ENCODE data around the gene ZNF341.
"Not testable (repeated sequence)": the region's sequence is repeated elsewhere in the genome, so short reads cannot be mapped to it uniquely, and the experiment has no call there.

The ZNF341 gene

DNA sequence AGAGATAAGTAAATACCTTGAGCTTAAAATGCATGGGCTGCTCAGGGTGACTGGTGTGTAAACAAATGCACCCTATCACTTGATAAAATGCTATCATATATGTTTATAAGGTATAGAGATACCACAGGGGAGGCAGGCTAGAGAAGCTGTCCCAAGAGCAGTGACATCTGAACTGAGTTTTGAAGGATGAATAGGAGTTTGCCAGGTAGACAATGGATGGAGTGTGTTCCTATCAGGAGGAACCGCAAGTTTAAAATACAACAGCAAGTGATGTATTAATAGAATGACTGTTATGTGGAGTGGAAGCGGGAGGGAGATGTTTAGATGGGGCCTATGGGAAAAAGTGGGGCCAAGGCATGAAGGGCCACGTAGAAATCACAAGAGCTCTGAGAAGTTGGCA lies 40.6 kb downstream of the ZNF341 start:
- no peak for DNase-seq

DNA sequence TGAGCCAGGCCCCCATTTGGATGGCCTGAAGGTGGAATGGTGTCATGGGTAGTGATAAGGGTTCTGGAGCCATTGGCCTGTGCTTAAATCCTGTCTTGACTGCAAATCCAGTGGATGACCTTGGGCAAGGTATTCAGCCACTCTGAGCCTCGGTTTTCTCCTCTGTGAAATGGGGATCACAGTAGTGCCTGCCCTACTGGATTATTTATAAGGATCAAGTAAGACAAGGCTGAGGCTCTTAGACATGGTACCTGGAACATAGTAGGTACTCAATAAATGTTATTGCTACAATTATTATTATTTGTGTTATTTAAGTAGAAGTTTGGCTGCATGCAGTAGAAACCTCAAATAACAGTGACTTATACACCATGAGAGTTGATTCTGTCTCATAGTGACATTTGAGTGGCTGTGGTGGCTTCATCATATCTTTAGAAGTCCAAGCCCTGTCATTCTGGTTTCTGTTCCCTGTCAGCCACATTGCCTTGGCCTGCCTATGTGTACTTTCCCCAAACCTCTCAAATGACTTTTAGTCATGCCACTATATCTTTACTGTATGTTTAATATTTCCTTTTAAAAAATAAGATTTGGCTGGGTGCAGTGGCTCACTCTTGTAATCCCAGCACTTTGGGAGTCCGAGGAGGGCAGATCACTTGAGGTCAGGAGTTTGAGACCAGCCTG lies 41.8 kb downstream of the ZNF341 start:
- DNase-seq, result peak; percentile 26

DNA sequence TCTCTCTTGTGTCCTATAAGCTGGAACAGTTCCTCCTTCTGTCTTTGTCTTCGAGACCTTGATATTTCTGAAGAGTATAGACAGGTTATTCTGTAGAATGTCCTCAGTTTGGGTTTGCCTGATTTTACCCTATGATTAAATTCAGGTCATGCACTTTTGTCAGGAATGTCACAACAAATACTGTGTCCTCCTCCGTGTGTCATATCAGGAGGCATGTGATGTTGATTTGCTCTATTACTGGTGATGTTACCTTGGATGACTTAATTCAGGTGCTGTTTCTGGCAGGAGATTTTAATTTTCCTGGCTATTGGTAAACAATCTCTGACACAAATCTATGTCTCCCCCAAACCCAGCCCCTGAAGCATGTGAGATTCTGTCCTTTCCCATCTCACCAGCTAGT lies 46.0 kb downstream of the ZNF341 start:
- DNase-seq, result no peak

DNA sequence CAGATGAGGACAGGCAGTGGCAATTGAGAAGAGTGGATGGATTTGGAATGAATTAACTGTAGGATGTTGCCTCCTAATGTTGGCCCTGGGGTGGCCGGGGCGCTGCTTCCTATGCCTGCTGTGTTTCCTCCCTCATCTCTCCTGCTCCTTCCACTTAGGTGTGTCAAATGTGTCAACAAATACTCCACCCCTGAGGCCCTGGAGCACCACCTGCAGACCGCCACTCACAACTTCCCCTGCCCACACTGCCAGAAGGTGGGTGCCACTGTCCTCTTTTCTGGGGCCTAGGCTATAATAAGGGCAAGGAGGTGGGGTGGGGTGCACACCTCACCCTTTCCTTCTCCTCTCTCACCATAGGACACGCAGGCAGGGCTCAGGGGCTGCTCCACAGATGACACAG lies 49.3 kb downstream of the ZNF341 start:
- no peak for DNase-seq

DNA sequence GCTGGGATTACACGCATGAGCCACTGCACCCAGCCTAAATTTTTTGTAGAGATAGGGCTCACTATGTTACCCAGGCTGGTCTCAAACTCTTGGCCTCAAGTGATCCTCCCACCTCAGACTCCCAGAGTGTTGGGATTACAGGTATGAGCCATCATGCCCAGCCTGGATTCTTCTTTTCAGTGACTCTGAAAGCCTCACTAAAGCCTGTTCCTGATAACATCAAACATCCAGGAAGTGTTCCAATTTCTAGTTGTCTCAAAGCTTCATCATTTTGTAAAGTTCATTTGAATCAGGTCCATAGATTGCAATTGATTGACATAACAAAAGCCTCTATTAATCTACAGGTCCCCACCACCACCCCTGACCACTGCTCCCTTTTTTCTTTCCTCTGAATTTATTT lies 50.1 kb downstream of the ZNF341 start:
- no peak for DNase-seq

DNA sequence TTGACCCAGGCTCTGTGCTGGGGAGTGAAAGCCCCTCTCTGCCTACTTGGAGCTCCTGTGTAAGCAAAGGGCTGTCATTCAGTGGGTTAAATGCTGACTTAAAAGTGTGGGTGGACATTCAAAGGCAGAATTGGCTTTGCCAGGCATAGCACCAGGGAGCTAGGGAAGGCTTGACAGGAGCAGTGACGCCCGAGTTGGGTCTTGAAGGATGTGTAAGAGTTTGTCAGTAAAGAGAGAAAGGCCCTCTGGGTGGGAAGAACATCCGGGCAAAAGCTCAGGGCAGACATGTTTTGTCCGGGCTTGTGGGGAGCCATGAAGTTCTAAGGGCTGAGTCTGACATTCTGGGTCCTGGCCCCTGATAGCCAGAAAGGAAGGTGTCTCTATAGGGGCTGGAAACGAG lies 51.5 kb downstream of the ZNF341 start:
- no peak for DNase-seq

DNA sequence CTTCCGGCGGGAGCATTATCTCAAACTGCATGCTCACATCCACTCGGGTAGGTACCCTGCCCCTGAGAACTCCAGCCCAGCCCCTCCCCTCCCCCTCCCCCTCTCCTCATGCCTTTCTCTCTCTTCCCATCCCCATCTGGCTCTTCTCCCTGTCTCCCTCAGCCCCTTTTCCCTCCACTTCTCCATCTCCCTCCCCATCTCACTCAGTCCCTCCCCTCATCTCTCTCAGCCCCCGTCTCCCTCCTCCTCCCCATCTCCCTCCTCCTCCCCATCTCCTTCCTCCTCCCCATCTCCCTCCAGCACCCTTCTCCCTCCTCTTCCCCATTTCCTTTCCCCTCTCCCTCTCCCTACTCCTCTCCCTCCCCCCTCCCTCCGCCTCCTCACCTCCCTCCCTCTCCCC lies 52.0 kb downstream of the ZNF341 start:
- no peak for DNase-seq

DNA sequence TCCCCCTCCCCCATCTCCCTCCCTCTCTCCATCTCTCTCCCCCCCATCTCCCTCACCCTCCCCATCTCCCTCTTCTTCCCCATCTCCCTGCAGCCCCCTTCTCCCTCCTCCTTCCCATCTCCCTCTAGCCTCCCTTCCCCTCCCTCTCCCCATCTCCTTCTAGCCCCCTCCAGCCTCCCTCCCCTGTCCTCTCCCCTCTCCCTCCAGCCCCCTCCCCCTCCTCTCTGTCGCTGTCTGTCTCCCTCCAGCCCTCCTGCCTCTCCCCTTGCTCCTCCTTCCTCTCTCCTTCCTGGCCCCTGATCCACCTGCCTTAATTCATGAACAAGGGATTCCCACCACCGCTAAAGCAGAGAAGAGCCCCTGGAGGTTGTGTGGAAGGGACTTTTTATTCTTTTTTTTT lies 52.4 kb downstream of the ZNF341 start:
- DNase-seq, result no peak

DNA sequence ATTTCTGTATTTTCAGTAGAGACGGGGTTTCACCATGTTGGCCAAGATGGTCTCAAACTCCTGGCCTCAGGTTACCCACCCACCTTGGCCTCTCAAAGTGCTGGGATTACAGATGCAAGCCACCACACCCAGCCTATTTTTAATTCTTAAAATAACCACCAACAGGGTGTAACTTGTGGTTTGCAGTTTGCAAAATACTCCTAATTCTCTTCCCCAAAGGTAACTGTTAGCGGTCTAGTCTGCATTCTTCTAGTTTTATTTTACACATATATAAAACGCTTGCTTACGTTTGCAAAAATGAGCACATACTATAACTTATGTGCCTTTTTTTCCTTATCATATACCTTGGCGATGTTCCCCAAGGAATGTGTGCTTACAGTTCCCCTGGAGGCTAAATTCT lies 53.7 kb downstream of the ZNF341 start:
- no peak for DNase-seq

DNA sequence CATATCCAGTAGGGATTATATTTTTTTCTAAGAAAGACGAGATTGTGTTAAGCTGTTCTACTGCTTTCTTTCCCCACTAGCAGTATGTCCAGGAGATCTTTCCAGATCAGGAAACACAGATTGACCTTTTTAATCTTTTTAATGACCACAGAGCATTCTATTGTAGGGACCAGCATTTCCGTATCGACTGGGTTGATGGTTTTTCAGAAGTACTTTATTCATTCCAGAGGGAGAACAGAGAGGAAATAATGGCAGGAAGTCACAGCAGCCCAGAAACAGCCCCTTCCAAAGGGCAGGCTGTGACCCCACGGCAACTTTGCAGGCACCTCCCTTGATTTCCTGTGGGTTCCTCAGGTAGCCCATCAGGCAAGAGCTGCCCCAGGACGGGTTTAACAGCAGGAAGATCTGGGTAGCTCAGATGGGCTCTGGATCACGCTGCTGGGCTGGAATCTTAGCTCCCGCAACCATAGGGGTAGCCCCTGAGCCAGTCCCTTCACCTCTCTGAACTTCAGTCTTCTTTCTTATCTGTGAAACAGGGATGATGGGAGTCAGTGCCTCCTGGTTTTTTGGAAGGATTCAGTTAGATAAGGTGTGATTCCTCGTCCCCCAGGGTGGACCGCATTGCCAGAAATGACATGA lies 55.6 kb downstream of the ZNF341 start:
- DNase-seq, result no peak

DNA sequence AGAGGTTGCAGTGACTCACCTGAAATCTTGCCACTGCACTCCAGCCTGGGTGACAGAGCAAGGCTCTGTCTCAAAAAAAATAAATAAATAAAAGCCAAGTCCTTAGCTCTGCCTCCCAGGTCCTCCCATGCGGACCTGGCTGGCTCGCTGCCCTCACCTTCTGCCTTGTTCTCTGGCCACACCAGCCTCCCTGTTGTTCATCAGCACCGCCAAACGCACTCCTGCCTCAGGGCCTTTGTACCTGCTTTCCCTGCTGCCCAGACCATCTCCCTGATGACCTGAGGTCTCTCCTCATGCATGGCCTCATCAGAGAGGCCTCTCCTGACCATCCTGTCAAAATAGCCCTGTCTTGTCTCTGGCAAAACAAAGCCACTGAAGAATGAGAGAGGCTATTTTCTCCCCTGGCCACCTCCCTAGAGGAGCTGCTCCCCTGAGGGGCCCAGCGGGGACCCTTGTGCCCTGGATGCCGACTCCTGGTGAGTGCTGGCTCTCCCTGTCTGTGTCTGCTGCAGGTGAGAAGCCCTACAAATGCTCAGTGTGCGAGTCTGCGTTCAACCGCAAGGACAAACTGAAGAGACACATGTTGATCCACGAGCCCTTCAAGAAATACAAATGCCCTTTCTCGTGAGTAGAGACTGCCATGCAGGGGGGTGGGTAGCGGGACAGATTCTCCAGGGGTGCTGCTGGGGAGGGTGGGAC lies 56.7 kb downstream of the ZNF341 start:
- no peak for DNase-seq

DNA sequence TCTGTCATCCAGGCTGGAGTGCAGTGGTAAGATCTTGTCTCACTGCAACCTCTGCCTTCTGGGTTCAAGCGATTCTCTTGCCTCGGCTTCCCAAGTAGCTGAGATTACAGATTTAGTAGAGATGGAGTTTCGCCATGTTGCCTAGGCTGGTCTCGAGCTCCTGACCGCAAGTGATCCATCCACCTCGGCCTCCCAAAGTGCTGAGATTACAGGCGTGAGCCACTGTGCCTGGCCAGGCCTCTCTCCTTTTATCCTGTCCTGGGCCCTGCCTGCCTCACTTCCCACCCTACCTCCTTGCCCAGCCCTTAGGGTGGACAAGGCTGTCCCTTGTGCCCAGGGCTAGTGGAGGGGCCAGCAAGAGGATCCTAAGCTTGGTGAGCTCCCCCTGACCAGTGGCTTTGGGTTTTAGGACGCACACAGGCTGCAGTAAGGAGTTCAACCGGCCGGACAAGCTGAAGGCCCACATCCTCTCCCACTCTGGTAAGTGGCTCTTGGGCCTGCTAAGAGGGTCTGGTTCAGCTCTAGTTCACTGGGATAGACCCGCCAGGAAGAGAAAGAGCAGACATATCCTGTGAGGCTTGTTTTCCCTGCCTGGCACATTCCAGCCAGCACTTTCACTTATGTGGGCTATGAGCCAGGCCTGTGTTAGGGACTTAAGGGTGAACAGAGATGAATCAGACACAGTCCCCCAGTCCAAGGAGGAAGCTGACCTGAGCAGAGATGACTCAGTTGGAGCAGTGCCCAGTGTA lies 57.5 kb downstream of the ZNF341 start:
- DNase-seq, result no peak

DNA sequence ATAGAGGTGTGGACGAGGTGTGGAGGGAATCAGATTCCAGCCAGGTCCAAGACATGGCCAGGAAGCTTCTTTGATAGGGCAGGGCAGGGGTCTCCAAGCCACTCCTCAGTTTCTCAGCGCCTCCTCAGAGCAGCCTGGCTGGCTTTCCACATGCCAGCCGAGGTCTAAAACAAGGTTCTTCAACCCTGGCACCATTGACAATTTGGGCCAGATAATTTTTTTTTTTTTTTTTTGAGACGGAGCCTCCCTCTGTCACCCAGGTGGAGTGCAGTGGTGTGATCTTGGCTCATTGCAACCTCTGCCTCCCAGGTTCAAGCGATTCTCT lies 58.0 kb downstream of the ZNF341 start:
- DNase-seq, result no peak

DNA sequence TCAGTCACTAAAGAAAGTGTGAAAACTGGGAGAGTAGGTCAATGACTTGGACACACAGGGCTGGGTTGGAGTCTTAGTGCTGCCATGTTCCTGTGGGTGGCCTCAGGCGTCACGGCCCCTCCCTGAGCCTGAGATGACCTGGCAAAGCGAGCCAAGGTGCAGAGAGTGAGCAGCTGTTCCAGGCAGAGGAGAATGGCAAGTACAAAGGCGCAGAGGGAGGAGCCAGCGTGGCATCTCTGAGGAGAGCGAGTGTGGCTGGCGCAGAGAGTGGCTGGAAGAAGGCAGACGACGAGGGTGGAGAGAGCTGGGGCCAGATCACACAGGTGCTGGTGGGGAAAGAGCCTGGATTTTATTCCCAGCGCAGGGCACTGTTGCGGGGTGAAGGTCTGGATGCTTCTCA lies 58.8 kb downstream of the ZNF341 start:
- no peak for DNase-seq

DNA sequence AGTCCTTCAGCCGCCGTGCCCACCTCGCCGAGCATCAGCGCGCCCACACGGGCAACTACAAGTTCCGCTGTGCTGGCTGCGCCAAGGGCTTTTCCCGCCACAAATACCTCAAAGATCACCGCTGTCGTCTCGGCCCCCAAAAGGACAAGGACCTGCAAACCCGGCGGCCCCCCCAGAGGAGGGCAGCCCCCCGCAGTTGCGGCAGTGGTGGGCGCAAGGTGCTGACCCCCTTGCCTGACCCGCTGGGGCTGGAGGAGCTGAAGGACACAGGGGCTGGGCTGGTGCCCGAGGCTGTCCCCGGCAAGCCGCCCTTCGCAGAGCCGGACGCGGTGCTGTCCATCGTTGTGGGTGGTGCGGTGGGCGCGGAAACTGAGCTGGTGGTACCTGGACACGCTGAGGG lies 59.2 kb downstream of the ZNF341 start:
- DNase-seq, result no peak

DNA sequence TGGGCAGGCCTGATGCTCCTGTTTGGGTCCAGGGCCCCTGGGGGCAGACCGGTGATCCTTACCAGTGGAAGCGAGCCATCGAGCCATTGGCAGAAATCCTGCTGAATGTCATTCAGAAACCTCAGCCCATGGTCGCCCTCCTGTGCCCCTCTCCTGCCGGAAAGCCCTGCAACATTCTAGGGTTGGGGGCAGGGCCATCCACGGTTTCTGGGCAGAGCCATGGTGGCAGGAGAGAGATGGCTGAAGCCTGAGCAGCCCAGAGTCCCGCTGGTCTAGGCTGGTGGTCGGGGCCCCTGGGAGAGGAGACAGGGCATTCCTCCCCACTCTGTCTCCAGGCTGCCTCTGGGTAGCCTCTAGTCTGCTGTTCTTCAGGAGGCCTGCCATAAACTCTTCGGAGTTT lies 59.7 kb downstream of the ZNF341 start:
- DNase-seq, result no peak

DNA sequence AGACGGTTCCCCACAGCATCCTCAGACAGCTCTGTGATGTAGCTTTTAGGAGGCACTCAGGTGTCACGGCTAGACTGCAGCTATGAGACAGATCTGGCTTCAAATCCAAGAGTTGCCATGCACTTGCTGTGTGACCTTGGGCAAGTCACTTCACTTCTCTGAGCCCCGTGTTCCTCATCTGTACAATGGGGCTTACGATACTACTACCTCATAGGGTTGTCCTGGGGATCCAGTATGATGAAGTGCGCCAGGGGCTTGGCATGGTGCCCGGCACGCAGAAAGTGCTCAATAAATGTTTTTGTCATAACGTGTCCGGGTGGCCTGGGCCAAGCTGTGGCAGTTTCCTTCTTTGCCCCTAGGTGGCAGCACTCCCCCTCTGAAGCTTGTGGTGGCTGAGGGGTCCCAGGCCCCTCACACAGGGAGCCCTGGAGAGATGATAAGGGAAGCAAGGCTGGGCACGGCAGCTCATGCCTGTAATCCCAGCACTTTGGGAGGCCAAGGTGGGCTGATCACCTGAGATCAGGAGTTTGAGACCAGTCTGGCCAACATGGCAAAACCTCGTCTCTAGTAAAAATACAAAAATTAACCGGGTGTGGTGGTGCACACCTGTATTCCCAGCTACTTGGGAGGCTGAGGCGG lies 60.3 kb downstream of the ZNF341 start:
- peak; percentile 56 for DNase-seq

DNA sequence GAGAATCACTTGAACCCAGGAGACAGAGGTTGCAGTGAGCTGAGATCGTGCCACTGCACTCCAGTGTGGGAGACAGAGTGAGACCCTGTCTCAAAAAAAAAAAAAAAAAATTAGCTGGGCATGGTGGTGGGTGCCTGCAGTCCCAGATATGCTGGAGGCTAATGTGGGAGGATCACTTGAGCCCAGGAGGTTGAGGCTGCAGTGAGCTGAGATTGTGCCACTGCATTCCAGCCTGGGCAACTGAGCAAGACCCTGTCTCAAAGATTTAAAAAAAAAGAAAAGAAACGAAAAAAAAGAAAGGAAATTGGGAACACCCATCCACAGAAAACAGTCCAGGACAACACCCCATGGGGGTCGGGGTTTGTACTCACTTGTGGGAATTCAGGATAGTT lies 60.8 kb downstream of the ZNF341 start:
- not testable (repeated sequence) for DNase-seq

DNA sequence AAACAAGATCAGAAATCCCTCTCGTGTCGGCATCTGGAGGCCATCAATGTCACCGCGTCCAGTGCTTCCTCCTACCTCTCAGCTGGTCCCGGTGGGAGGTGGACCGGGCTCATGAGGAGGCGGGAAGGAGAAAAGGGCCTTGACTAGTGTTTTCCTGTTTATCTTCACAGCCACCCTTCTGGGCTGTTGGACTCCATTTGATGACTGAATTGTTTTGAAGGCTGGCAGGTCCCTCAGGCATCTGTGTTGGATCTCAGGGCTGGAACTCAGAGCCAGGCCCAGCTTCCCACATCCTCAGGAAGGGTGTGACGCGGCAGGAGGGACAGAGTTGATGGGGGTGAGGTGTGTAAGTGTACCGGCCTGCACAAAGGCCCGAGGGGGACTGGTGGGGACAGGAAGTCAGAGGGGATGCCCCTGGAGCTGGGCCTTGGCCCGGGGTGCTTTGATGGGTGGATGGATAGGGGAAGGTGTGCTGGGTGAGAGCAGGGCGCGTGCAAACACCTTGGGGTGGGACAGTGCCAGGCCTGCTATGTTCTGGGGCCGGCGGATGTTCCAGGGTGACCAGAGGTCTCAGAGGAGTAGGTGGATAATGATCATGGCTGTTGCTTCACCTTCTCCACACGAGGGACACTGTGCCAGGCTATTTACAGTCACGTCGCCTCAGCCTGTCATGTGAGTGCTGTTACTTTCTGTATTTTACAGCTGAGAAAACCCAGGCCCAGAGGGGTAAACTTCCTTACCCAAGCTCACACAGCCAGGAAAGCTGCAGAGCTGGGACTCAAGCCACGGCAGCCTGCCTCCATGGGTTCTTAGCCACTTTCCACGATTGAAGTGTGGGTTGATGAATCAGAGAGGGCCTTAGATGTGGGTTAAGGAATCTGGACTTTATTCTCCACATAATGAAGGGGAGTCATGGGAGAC lies 61.5 kb downstream of the ZNF341 start:
- DNase-seq, result no peak

DNA sequence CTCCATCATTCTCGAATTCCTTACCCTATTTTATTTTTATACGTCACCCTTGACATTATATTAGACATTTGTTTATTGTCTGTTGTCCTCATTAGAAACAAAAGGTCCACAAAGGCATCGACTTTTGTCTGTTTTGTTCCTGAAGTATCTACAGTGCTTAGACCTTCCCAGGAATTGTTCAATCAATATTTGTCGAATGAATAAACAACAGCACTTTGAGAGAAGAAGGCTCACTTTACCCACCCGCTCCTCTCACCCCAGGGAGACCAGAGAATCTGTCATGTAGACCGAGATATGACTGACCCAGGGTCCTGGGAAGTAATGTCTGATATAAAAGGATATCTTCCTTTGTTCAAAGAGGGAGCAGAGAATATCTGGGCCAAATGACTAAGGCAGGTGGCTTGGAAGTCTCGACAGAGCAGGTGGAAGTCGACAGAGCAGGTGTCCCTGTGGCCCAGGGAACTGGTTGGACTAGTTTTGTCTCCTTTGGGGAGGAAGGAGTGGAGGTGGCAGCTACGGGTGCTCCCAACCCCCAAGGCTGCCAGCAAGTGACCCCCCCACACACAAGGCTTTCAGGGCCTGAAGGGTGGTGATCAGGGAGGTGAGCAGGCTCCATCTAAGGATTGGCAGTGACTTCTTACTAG lies 64.6 kb downstream of the ZNF341 start:
- DNase-seq, result no peak

DNA sequence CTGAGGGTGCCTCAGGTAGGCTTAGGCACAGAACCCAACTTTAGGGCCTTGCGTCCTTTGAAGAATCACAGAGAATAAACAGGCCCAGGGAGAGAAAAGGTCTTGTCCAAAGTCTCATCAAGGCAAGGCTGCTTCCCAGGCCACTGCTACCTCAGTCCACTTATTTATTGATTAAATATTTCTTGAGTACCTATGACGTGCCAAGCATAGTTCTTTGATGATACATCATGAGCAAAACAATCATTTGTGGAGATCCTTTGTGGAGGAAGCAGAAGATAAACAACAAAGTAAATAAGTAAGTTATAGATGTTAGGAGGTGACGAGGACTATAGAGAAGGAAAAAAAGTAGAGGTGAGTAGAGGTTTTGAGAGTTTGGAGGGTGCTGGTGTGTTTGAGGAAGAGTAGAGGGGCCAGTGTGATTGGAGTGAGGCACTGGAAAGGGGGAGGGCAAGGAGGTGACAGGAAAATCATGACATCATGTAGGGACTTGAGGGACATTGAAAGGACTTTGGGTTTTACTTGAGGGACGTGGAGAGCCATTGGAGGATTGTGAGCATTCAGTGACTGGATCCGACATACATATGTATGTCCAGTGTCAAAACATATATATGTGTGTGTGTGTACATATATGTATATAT lies 65.2 kb downstream of the ZNF341 start:
- no peak for DNase-seq

Data from activated CD4-positive, alpha-beta T cell treated with anti-CD3 and anti-CD28 coated beads, Interleukin-2, Interleukin-6, amounts not matched to agents 100 ng/mL and 50 ng/mL, durations not matched to agents 16 hours and 8 hours (primary cell).